ENCODE data around the gene TADA3. TPM values are rescaled to one million over a fixed set of nuclear protein-coding genes. Genes with fewer than 3 reads are reported as not detected.

The TADA3 gene
- total and polyA plus RNA-seq, 4 donors = 41.6 to 62.3 (median 53.2) TPM

- no peak overlapping the region for H3K9ac ChIP-seq (ENCODE audit: insufficient read depth in 1 of 2, low read length in 2 of 2)
- H3K27ac ChIP-seq (ENCODE audit: low read depth in 1 of 2, low read length in 1 of 2) = peak overlapping the region in 1 of 2 donors; percentile 34
- no peak for DNase-seq
- H3K4me1 ChIP-seq (ENCODE audit: control insufficient read depth in 5 of 5, insufficient read depth in 5 of 5, low read length in 5 of 5) = peaks cover 0 to 3% (median 0%) of the 10 kb centered on the region in 5 donors
- 38 to 71% methylated on average over 10 of the region's 10 CpGs for whole genome bisulfite sequencing, 2 donors
- H3K4me3 ChIP-seq = no peak overlapping the region
- H3K27me3 ChIP-seq (ENCODE audit: control insufficient read depth in 3 of 3, insufficient read depth in 3 of 3, low read length in 2 of 3) = no peaks in the 10 kb centered on the region
- TF ChIP-seq CTCF (IDR thresholded peaks at IDR 0.05; ENCODE audit: control extremely low read depth, extremely low read depth) = no peak
- H3K9me3 ChIP-seq (ENCODE audit: control insufficient read depth in 4 of 4, insufficient read depth in 3 of 4, low read length in 3 of 4) = no peaks in the 10 kb centered on the region
- H3K36me3 ChIP-seq (ENCODE audit: control insufficient read depth in 4 of 4, insufficient read depth in 4 of 4, low read length in 4 of 4) = peaks cover 7 to 24% (median 22%) of the 10 kb centered on the region in 4 donors
- no peak for ATAC-seq (ENCODE audit: insufficient read depth, low FRiP score)
Observed at GRCh38 chr3:9780458-9780812, 11.8 kb downstream of the TADA3 start.

- ATAC-seq (ENCODE audit: insufficient read depth, low FRiP score) = peak; percentile 31
- WGBS, 2 donors = 25 to 59% methylated on average over 8 of the region's 8 CpGs
- H3K27ac ChIP-seq (ENCODE audit: low read depth in 1 of 2, low read length in 1 of 2) = peak overlapping the region in 1 of 2 donors; percentile 34
- H3K9ac ChIP-seq (ENCODE audit: insufficient read depth in 1 of 2, low read length in 2 of 2) = no peak overlapping the region
- no peaks in the 10 kb centered on the region for H3K27me3 ChIP-seq (ENCODE audit: control insufficient read depth in 3 of 3, insufficient read depth in 3 of 3, low read length in 2 of 3)
- no peaks in the 10 kb centered on the region for H3K9me3 ChIP-seq (ENCODE audit: control insufficient read depth in 4 of 4, insufficient read depth in 3 of 4, low read length in 3 of 4)
- no peak overlapping the region for H3K4me3 ChIP-seq
- TF ChIP-seq CTCF (IDR thresholded peaks at IDR 0.05; ENCODE audit: control extremely low read depth, extremely low read depth) = no peak
- H3K4me1 ChIP-seq (ENCODE audit: control insufficient read depth in 5 of 5, insufficient read depth in 5 of 5, low read length in 5 of 5) = peaks cover 0 to 3% (median 0%) of the 10 kb centered on the region in 5 donors
- DNase-seq = no peak
- peaks cover 7 to 21% (median 17%) of the 10 kb centered on the region in 4 donors for H3K36me3 ChIP-seq (ENCODE audit: control insufficient read depth in 4 of 4, insufficient read depth in 4 of 4, low read length in 4 of 4)
Observed at GRCh38 chr3:9779721-9780457, 12.4 kb downstream of the TADA3 start.

GRCh38 chr3:9779075-9779593 is 13.1 kb downstream of the TADA3 start:
- no peak for TF ChIP-seq CTCF (IDR thresholded peaks at IDR 0.05; ENCODE audit: control extremely low read depth, extremely low read depth)
- H3K9ac ChIP-seq (ENCODE audit: insufficient read depth in 1 of 2, low read length in 2 of 2) = no peak overlapping the region
- H3K9me3 ChIP-seq (ENCODE audit: control insufficient read depth in 4 of 4, insufficient read depth in 3 of 4, low read length in 3 of 4) = no peaks in the 10 kb centered on the region
- peaks cover 7 to 20% (median 15%) of the 10 kb centered on the region in 4 donors for H3K36me3 ChIP-seq (ENCODE audit: control insufficient read depth in 4 of 4, insufficient read depth in 4 of 4, low read length in 4 of 4)
- ATAC-seq (ENCODE audit: insufficient read depth, low FRiP score) (no peak), DNase-seq (no peak)
- no peaks in the 10 kb centered on the region for H3K27me3 ChIP-seq (ENCODE audit: control insufficient read depth in 3 of 3, insufficient read depth in 3 of 3, low read length in 2 of 3)
- no peak overlapping the region for H3K27ac ChIP-seq (ENCODE audit: low read depth in 1 of 2, low read length in 1 of 2)
- H3K4me3 ChIP-seq = no peak overlapping the region
- 30 to 73% methylated on average over 6 of the region's 6 CpGs for WGBS, 2 donors
- H3K4me1 ChIP-seq (ENCODE audit: control insufficient read depth in 5 of 5, insufficient read depth in 5 of 5, low read length in 5 of 5) = peaks cover 0 to 3% (median 0%) of the 10 kb centered on the region in 5 donors
